HG03575 (cell line): ENCODE data around the gene MSX1.
"Not testable (repeated sequence)": the region's sequence is repeated elsewhere in the genome, so short reads cannot be mapped to it uniquely, and the experiment has no call there.

Source experiments
- ATAC-seq: cut with Tn5 transposase; IDR thresholded peaks from one replicate; pipeline ENCODE4 v1.9.1; 2021; ENCODE audit not compliant: unreplicated experiment, insufficient number of reproducible peaks, low FRiP score; ENCODE audit errors: extremely low read depth

Gene MSX1

GRCh38 chr4:4859325-4859798 lies at the start of gene MSX1:
TSS of gene MSX1 (plus strand) at chr4:4859665. CDS start at chr4:4859900, 235 bp downstream.
- ATAC-seq = no peak

- no peak for ATAC-seq
Measured at GRCh38 chr4:4810092-4810774, 49.2 kb upstream of the MSX1 start.

- no peak for ATAC-seq
Measured at GRCh38 chr4:4810778-4811177, 48.7 kb upstream of the MSX1 start.

GRCh38 chr4:4812145-4812794 lies 47.2 kb upstream of the MSX1 start:
- ATAC-seq = no peak

GRCh38 chr4:4818415-4819212 lies 40.9 kb upstream of the MSX1 start:
- no peak for ATAC-seq

- ATAC-seq = no peak
Measured at GRCh38 chr4:4819213-4819606, 40.3 kb upstream of the MSX1 start.

GRCh38 chr4:4820261-4820660 lies 39.2 kb upstream of the MSX1 start:
- no peak for ATAC-seq

- no peak for ATAC-seq
Measured at GRCh38 chr4:4820739-4821138, 38.7 kb upstream of the MSX1 start.

- no peak for ATAC-seq
Measured at GRCh38 chr4:4821577-4821976, 37.9 kb upstream of the MSX1 start.

- ATAC-seq = not testable (repeated sequence)
Measured at GRCh38 chr4:4822286-4822685, 37.2 kb upstream of the MSX1 start.

GRCh38 chr4:4823621-4824162 lies 35.8 kb upstream of the MSX1 start:
- ATAC-seq = no peak

GRCh38 chr4:4824232-4824631 lies 35.2 kb upstream of the MSX1 start:
- ATAC-seq = no peak

GRCh38 chr4:4825431-4825830 lies 34.0 kb upstream of the MSX1 start:
- no peak for ATAC-seq

GRCh38 chr4:4829837-4830236 lies 29.6 kb upstream of the MSX1 start:
- ATAC-seq = no peak

GRCh38 chr4:4831266-4831665 lies 28.2 kb upstream of the MSX1 start:
- no peak for ATAC-seq

- no peak for ATAC-seq
Measured at GRCh38 chr4:4831825-4832224, 27.6 kb upstream of the MSX1 start.

- ATAC-seq = no peak
Measured at GRCh38 chr4:4836044-4836443, 23.4 kb upstream of the MSX1 start.

GRCh38 chr4:4837316-4837715 lies 22.1 kb upstream of the MSX1 start:
- ATAC-seq = no peak

- ATAC-seq = no peak
Measured at GRCh38 chr4:4838051-4838935, 21.2 kb upstream of the MSX1 start.
